ENCODE measurements around the gene KLK15. TPM values are rescaled to one million over a fixed set of nuclear protein-coding genes. Genes with fewer than 3 reads are reported as not detected.

The KLK15 gene
- total RNA-seq, 2 donors from 2014 or later = not detected

DNA sequence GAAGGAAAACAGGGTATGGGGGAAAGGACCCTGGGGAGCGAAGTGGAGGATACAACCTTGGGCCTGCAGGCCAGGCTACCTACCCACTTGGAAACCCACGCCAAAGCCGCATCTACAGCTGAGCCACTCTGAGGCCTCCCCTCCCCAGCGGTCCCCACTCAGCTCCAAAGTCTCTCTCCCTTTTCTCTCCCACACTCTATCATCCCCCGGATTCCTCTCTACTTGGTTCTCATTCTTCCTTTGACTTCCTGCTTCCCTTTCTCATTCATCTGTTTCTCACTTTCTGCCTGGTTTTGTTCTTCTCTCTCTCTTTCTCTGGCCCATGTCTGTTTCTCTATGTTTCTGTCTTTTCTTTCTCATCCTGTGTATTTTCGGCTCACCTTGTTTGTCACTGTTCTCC lies 24.0 kb upstream of the KLK15 start:
- H3K27me3 Mint-ChIP-seq (ENCODE audit: insufficient read depth) = peaks cover 75% of the 10 kb centered on the region
- no peak overlapping the region for H3K4me3 Mint-ChIP-seq
- H3K27ac ChIP-seq (ENCODE audit: low read depth, low read length) = no peak overlapping the region
- DNase-seq = no peak
- no peak overlapping the region for H3K4me3 ChIP-seq (ENCODE audit: low read length)
- H3K4me1 Mint-ChIP-seq = no peaks in the 10 kb centered on the region
- H3K4me1 ChIP-seq (ENCODE audit: control insufficient read depth, insufficient read depth, low read length) = no peaks in the 10 kb centered on the region
- H3K9me3 ChIP-seq (ENCODE audit: control insufficient read depth, low read length) = peaks cover 6% of the 10 kb centered on the region
- no peaks in the 10 kb centered on the region for H3K36me3 ChIP-seq (ENCODE audit: control insufficient read depth, insufficient read depth, low read length)
- WGBS, 2 experiments (ENCODE audit: insufficient coverage in 1 of 2, insufficient read length in 1 of 2) = 80 to 88% methylated on average over 5 to 6 of the region's 6 CpGs
- H3K36me3 Mint-ChIP-seq (ENCODE audit: low read depth) = no peaks in the 10 kb centered on the region
- no peaks in the 10 kb centered on the region for H3K9me3 Mint-ChIP-seq
- H3K27me3 ChIP-seq (ENCODE audit: control insufficient read depth, insufficient read depth, low read length, poor library complexity, severe bottlenecking) = no peaks in the 10 kb centered on the region
- H3K27ac Mint-ChIP-seq = no peak overlapping the region
- TF ChIP-seq, protein P1, sequence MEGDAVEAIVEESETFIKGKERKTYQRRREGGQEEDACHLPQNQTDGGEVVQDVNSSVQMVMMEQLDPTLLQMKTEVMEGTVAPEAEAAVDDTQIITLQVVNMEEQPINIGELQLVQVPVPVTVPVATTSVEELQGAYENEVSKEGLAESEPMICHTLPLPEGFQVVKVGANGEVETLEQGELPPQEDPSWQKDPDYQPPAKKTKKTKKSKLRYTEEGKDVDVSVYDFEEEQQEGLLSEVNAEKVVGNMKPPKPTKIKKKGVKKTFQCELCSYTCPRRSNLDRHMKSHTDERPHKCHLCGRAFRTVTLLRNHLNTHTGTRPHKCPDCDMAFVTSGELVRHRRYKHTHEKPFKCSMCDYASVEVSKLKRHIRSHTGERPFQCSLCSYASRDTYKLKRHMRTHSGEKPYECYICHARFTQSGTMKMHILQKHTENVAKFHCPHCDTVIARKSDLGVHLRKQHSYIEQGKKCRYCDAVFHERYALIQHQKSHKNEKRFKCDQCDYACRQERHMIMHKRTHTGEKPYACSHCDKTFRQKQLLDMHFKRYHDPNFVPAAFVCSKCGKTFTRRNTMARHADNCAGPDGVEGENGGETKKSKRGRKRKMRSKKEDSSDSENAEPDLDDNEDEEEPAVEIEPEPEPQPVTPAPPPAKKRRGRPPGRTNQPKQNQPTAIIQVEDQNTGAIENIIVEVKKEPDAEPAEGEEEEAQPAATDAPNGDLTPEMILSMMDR (conservative IDR thresholded peaks at IDR 0.05) = no peak
- H3K9ac ChIP-seq (ENCODE audit: extremely low read depth, low read length, poor library complexity, severe bottlenecking) = no peak overlapping the region

DNA sequence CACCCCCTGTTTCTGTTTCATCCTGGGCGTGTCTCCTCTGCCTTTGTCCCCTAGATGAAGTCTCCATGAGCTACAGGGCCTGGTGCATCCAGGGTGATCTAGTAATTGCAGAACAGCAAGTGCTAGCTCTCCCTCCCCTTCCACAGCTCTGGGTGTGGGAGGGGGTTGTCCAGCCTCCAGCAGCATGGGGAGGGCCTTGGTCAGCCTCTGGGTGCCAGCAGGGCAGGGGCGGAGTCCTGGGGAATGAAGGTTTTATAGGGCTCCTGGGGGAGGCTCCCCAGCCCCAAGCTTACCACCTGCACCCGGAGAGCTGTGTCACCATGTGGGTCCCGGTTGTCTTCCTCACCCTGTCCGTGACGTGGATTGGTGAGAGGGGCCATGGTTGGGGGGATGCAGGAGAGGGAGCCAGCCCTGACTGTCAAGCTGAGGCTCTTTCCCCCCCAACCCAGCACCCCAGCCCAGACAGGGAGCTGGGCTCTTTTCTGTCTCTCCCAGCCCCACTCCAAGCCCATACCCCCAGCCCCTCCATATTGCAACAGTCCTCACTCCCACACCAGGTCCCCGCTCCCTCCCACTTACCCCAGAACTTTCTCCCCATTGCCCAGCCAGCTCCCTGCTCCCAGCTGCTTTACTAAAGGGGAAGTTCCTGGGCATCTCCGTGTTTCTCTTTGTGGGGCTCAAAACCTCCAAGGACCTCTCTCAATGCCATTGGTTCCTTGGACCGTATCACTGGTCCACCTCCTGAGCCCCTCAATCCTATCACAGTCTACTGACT lies 21.4 kb upstream of the KLK15 start, which contains the start of gene KLK3:
Gene KLK3, plus strand, starts transcription at position 280 of the 775 bp plus-strand sequence. Its CDS starts 41 bp downstream, at position 321.
- no peaks in the 10 kb centered on the region for H3K4me1 Mint-ChIP-seq
- no peaks in the 10 kb centered on the region for H3K9me3 Mint-ChIP-seq

DNA sequence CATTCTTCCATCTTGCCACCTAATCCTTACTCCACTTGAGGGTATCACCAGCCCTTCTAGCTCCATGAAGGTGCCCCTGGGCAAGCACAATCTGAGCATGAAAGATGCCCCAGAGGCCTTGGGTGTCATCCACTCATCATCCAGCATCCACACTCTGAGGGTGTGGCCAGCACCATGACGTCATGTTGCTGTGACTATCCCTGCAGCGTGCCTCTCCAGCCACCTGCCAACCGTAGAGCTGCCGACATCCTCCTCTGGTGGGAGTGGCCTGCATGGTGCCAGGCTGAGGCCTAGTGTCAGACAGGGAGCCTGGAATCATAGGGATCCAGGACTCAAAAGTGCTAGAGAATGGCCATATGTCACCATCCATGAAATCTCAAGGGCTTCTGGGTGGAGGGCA lies 18.2 kb upstream of the KLK15 start:
- Histone ChIP-seq H3K9ac (ENCODE audit: extremely low read depth, low read length, poor library complexity, severe bottlenecking) (no peak overlapping the region), H3K9me3 (ENCODE audit: control insufficient read depth, low read length) (no peaks in the 10 kb centered on the region), H3K4me1 (ENCODE audit: control insufficient read depth, insufficient read depth, low read length) (no peaks in the 10 kb centered on the region), H3K27me3 (ENCODE audit: control insufficient read depth, insufficient read depth, low read length, poor library complexity, severe bottlenecking) (no peaks in the 10 kb centered on the region), H3K27ac (ENCODE audit: low read depth, low read length) (no peak overlapping the region), H3K36me3 (ENCODE audit: control insufficient read depth, insufficient read depth, low read length) (no peaks in the 10 kb centered on the region), H3K4me3 (ENCODE audit: low read length) (no peak overlapping the region)
- Mint-ChIP-seq H3K9me3 (no peaks in the 10 kb centered on the region), H3K27ac (no peak overlapping the region), H3K27me3 (ENCODE audit: insufficient read depth) (peaks cover 75% of the 10 kb centered on the region), H3K4me1 (no peaks in the 10 kb centered on the region), H3K4me3 (no peak overlapping the region), H3K36me3 (ENCODE audit: low read depth) (no peaks in the 10 kb centered on the region)
- TF ChIP-seq, protein P1 (conservative IDR thresholded peaks at IDR 0.05) = no peak
- 67 to 79% methylated on average over 3 to 4 of the region's 4 CpGs for WGBS, 2 experiments (ENCODE audit: insufficient coverage in 1 of 2, insufficient read length in 1 of 2)
- no peak for DNase-seq

More for the DNA sequence above, 21.4 kb upstream of the KLK15 start, which contains the start of gene KLK3:
- Histone ChIP-seq H3K27ac (ENCODE audit: low read depth, low read length) (no peak within 1 kb of the TSS), H3K9ac (ENCODE audit: extremely low read depth, low read length, poor library complexity, severe bottlenecking) (no peak within 1 kb of the TSS), H3K4me3 (ENCODE audit: low read length) (no peak within 1 kb of the TSS), H3K27me3 (ENCODE audit: control insufficient read depth, insufficient read depth, low read length, poor library complexity, severe bottlenecking) (no peaks in the 10 kb centered on the region), H3K4me1 (ENCODE audit: control insufficient read depth, insufficient read depth, low read length) (no peaks in the 10 kb centered on the region), H3K9me3 (ENCODE audit: control insufficient read depth, low read length) (no peaks in the 10 kb centered on the region), H3K36me3 (ENCODE audit: control insufficient read depth, insufficient read depth, low read length) (no peaks in the 10 kb centered on the region)
- no peaks in the 10 kb centered on the region for H3K36me3 Mint-ChIP-seq (ENCODE audit: low read depth)
- no peak within 1 kb of the TSS for H3K4me3 Mint-ChIP-seq
- H3K27me3 Mint-ChIP-seq (ENCODE audit: insufficient read depth) = peaks cover 79% of the 10 kb centered on the region
- no peak within 1 kb of the TSS for H3K27ac Mint-ChIP-seq
- TF ChIP-seq, protein P1 (conservative IDR thresholded peaks at IDR 0.05) = no peak
- WGBS, 2 experiments (ENCODE audit: insufficient coverage in 1 of 2, insufficient read length in 1 of 2) = 53 to 77% methylated on average over 2 to 9 of the region's 9 CpGs
- DNase-seq = no peak
